GM21737 (cell line): ENCODE results near the gene CXCR4.

ENCODE experiments used
- ATAC-seq: cut with Tn5 transposase; IDR thresholded peaks from one replicate; pipeline ENCODE4 v1.9.1; 2021; ENCODE audit warnings: mild to moderate bottlenecking, moderate library complexity; ENCODE audit not compliant: unreplicated experiment

Gene CXCR4

DNA sequence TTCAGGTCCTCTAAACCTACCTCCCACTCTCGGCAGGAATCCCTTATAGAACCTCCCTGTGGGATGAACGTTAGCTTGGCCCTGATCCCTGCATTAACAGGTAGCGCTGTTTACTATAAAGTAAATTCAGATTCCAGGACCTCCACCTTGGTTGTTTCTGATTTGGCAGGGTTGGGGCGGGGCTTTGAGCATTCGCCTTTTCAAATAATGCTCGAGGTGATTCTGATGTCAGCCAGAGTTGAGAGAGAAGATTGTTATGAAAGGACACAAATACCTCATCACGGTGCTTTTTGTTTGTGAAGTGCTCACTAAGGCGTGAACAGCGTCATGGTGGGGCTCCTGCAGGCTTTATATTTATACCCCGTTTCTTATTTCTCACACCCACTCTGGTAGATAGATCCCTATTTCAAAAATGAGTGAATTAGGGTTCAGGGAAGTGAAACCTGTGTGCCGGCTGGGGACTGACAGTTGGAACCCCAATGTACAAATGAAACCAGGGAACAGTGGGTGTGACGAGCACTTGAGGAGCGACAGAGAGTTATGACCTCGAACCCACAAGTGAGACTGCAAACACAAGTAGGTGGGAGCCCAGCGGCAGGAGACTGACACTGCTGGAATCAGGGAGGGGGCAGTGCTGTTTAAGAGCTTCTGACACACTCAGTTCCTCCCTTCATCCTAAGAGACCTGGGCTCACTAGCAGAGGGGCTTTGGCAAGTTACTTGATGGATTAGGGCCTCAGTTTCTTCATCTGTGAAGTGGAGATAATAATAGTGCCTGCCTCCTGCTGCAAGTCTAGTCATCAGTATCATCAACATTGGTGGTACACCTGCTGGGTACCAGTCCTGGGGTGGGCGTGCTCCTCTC, 14.2 kb upstream of the CXCR4 start:
- peak; percentile 71 for ATAC-seq

DNA sequence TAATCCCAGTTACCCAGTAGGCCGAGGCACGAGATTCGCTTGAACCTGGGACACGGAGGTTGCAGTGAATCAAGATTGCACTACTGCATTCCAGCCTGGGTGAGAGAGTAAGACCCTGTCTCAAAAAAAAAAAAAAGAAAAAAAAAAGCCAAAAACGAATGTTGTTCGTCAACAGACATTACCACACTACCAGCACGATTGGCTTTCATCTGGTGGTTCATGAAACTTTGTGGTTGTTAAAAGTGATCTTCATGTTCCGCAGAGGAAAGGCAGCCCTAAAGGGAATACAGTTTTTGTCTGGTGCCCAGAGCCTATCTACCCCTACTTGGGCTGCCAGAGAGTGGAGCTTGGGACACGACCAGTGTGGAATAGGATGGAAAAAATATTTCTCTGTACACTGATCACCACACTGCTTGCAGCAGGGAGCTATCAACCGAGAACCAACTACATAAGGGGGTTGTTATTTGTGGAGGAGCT, 13.6 kb upstream of the CXCR4 start:
- ATAC-seq = peak; percentile 2

DNA sequence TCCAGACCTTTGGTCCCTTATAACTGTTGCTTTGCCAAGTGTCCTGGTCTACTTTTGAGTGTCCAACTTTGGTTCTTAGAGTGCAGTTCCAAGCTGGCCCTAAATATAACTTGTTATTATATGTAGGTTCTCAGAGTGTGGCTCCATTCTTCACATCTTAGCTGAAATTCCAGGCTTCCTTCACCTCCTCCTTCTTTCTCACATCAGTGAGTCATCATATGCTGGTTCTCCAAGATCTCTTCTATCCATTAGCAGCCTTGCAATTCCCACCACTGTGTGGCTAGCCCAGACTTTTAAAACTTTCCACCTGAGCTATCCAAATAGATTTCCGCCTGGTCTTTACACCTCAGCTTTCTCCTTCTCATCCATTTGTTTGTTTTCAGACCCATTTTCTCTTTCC, 12.6 kb upstream of the CXCR4 start:
- no peak for ATAC-seq

DNA sequence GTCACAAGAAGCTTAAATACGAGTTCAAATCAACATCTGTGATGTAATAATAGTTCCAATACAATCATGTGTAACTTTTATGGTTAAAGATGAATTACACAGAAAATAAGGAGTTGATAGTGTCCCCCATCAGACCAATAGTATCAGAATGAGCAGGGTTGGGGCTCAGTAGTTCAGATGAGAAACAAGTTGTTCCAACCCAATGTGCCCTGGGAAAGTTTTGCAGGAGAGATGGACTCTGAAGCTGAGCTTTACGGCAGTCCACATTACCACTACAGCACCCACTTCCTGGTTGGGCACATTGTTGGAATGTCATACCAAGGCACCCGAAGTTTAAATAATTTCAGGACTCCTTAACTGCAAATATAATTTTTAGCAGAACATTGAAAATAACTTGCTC, 12.1 kb upstream of the CXCR4 start:
- no peak for ATAC-seq

DNA sequence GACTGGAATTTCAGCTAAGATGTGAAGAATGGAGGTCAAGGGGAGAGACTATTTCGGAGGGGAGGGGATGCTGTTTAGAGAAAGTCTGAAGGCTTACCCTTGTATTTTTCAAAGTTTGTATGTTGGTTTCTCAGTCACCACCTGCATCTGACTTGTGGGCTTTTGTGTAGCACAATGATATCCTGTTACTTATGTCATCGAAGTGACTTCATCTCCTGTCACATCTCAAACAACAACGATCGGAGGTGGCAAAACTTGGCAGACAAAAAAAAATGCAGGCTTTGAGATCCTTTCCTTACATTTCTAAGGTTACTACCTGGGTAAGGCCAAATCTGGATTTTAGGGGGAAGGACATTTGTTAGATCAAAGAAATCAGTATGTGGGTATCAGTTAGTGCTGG, 11.7 kb upstream of the CXCR4 start:
- no peak for ATAC-seq

DNA sequence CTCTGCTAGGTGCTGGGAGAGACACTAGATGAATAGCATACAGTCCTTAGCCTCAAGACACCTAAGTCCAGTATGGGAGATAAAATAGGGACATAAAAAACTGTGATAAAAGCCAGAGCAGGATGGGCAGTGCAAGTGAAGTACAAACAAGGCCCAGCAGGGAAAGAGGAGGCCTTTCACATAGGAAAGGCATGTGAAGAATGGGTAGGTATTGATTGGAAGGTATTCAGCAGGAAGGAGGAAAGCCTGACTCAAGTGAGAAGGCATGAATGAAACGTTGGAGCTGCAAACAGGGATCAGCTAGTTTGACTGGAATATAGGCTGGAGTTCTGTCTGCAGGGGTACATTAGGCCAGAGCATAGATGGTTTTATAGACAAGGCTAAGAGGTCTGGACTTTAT, 11.0 kb upstream of the CXCR4 start:
- no peak for ATAC-seq

DNA sequence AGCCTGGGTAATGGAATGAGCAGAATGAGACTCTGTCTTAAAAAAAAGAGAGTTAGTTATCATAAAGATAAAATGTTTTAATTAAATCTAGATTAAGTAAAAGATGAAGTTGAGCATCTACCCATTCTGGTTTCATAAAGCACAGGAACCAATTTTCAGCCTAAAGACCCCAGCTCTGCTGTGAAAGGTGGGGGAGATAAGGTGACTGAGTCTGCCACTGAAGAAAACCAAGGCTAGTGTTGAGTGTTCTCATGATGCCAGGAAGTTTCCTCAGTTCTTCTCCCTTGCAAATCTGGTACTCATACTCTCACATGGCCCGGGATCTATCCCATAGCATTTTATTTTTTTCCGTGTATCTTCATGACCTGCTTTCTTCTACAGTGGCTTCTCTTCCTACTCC, 10.4 kb upstream of the CXCR4 start:
- ATAC-seq = no peak

DNA sequence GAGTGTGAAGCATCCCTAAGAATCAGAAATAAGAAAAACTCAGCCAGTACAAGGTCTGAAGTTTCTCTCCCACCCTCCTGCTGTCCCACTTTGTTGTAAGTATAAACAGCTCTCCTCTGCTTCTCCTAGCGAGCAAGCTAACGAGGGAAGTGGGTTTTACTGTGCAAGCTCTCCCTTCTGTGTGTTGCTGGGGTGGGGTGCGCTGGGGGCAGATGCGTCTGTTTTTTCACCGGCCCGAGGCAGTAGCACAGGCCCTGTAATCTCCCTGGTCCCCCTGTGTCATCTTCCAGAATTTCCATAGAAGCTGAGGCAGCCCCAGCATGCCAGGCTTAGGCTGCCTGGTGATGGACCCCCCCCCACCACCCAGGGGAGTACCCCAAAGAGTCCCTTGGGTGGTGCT, 9.4 kb upstream of the CXCR4 start:
- no peak for ATAC-seq

DNA sequence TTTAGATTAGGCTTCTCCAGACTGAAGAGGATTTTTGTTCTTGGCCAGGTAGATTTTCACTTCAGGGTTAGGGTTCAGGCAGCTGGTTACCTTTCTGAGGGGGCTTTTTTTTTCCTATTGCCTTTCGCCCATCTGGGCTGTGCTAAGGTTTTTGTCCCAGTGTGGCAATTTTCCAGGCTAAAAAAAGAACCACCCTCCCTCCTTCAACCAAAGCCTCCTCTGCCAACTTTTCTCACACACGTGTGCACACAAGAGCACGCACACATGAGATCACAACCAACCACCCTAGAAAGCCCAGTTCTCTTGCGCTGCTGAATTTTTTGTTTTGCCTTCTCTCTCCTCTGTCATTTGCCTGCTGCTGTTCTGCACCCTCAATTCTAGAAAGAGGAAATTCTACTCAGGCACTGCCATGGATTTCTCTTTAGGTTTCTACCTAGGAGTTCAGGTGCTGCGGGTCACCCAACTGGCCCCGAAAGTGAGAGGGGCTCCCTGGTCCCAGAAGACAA, 8.5 kb upstream of the CXCR4 start:
- no peak for ATAC-seq

DNA sequence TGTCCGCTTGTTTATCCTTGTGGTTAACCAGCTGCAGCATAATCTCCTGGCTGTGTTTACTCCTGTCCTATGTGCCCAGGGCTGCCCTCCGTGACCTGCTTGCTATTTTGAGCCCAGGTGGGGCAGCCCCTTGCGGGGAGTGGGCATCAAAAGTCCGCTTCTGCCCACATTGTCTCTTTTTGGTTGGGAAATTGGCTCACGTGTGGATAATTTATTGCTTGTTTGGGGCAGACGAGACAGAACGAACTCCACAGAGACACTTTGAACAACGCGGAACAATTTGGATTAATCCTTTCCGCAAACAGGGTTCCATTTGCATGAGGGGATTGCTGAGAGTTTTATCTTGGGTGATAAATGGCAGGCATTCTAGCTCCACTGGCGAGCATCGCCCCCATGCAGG, 8.1 kb upstream of the CXCR4 start:
- no peak for ATAC-seq

DNA sequence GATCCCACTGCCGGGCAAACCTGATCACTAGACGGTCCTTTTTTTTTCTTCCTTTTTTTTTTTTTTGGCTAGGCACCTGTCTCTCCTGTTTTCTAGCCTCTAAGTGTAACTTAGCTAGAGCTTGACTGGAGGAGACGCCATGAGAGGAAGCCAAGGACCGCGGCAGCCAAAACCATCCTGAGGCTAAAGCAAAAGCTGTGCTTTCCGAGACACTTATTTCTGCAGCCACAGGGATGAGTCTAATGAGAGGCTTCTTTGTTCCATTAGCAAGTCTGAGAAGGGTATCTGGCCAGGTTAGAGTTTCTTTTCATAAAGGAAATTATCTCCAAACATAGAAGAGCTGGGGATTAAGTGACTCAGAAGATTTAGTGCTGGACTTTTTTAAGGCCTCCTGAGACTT, 7.3 kb upstream of the CXCR4 start:
- no peak for ATAC-seq

DNA sequence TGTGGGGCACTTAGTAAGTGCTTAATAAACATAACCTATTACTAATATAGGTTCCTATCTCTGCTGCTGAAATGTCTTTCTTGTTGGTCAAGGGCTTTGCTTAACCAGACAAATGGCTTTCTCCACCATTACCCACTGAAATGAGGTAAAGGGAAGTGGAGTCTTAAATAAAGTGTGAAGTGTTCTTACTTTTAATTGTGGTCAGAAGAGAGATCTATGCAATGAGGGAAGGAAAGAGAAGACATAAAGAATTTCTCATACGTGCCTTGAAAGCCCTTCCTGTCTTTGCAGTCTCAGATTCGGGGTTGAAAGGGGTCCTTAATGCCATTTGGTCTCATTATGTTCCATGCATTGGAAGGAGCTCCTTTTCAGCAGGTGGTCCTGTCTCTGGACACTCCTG, 6.9 kb upstream of the CXCR4 start:
- no peak for ATAC-seq

DNA sequence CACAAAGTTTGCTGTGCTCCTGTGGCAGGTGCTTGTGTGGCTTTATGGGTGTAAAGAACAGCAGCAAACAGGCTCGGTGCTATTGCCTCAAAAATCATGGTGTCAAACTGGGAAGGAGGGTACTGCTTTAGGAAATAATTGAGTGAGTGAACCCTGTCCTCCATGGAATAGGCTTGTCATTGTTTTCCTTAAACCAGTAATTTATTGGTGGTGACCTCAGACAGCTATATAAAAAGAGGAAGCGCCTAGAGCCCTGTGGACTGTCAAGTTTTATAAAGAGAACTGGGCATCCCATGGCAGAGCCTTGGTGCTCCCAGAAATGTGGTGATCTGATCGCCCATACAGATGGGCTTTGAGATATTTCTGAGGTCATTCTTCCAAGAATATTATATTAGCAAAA, 4.7 kb upstream of the CXCR4 start:
- ATAC-seq = no peak

DNA sequence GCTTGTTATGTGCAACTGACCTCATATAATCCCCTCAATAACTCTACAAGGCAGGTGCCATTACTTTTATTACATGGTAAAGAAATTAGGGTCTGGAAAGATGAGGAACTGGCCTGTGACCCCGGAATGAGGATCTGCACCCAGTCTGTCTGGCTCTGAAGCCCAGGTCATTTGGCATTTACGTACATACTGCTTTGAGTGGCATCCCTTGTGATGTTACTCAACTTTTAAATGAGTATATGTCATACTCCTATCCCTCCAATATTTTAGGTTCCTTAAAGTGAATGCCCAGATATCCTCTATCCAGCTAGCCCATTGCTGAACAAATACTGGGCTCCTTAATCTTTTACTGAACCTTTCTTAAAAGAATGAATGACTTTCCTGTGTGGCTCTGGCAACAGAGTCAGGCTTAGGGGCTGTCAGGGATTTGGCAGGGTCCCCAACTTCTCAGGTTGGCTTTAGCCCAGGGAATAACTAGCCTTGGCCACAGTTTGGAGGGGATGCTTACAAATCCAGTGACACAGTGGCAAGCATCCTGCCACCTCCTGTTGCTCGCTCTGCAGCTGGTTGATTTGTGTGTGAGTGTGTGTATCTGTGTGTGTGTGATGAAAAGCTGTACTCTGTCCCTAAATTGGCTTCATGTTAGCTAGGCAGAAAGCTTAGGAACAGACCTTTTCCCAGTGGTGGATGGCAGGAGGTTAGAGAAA, 3.4 kb upstream of the CXCR4 start:
- ATAC-seq = no peak

DNA sequence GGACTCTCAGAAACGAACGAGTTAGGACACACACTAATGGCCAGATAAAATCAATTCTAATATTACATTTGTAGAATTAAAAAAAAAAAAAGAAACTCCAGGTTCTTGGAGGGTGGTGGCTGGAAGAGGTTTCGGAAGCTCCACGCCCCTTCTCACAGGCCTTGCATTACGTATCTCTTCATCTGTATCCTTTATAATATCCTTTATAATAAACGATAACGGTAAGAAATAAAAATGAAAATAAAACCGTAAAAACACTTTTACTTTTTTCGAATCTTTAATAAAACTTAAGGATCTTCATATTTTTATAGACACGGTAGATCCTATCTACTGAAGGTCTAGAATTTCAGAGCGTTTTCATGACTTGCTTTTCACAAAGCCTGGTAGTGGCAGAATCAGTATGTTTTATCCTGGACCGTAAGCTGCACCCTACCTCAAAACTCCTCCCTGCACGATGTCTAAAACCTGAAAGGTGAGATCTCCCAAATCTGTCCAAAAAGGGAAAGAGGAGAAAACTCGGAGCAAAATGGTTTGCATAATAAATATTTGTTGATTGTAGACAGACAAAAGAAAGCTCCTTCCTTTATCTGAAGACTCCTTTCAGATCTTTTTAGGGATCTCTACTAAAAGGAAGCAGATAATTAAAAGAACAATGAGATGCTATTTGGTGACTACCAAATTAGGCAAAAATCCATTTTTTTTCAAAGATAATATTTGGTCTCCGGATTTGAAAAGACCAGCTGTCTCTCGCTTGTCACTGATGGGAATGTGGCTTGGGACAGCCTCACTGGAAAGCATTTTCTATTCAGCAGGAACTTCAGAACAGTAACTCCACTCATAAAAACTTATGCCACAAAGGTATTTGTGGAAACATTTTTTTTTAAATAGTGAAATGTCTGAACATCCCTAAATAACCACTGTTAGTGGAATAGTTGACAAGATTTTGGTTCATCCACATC, 2.0 kb upstream of the CXCR4 start:
- no peak for ATAC-seq

DNA sequence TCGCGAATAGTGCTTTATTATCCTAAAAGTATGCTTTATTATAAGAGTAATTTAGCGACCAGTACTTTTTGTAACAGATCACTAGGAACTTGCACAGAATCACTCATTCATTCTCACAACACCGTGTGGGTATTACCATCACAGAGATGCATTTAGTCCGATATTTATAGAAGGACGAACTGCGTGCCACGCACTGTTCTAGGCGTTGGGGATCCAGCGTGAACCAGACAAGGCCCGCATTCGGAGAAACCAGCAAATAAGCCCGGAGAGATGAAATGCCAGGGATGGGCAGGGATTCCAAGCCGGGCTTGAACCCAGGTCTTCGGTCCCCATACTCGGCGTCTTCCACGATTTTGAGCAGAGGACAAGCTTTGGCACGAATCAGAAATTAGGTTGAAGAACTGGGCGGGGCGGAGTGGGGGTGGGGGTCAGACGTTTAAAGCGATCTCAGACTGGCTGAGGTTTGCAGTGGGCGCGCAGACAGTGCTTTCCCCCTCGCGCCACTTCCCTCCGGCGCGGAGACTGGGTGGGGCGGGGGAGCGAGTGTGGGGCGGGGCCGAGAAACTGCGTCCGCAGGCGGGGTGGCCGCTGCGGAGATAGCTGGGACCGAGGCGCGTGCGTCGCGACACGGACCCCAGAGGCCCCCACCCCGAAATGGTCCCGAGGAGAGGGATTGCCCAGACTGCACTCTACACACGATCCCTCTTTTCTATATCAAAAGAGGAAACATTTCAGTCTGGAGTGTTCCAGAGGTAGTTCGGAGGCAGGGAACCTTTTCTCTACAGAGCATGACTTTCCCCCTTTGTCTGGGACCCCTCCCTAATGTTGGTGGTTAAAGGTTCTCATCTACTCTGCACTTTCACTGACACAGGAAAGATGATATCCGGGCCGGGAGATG, 1.1 kb upstream of the CXCR4 start:
- ATAC-seq = no peak

DNA sequence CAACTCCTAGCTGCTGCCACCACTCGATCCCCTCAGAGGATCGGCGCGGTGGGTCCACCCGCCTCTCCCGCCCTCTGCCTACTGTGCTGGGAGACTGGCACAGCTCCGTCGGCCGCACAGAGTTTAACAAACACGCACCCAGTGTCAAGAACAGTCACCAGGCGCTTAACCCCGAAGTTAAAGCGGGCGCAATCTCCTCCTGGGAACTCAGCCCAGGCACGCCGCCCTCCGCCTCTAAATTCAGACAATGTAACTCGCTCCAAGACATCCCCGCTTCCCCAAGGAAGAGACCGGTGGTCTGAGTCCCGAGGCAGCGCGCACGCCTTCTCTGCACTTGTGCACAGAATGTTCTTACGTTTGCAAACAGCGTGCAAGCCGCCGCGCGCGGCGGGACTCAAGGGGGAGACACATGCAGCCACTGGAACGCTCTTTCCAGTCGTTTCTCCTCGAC, 533 bp downstream of the CXCR4 start:
- ATAC-seq = peak; percentile 9

DNA sequence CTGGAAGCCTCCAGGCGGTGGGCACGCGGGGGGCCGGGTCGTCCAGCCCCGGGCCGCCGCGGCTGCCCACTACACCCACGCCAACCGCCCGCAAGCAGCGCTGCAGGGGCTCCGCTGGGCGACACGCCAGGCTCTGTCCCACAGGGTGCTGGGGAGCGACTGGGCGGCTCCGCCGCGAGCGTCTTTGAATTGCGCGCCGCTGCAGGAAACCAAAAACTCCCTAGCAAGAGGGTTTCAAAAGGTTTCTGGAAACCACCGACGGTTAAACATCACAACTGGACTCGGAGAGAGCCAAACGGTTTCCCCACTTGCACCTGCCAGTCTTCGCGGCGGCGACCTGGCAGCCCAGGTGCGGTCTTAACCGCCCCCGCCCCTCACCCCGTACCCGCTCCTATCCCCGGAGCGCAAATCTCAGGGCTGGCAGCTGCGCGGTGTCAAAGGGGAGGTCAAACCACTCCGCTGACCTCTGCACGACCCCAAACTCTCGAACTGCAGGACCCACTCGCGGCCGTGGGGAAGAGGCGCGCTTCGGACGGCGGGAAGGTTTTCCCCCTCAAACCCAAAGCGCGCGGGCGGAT, 1.0 kb downstream of the CXCR4 start:
- ATAC-seq = peak; percentile 45

DNA sequence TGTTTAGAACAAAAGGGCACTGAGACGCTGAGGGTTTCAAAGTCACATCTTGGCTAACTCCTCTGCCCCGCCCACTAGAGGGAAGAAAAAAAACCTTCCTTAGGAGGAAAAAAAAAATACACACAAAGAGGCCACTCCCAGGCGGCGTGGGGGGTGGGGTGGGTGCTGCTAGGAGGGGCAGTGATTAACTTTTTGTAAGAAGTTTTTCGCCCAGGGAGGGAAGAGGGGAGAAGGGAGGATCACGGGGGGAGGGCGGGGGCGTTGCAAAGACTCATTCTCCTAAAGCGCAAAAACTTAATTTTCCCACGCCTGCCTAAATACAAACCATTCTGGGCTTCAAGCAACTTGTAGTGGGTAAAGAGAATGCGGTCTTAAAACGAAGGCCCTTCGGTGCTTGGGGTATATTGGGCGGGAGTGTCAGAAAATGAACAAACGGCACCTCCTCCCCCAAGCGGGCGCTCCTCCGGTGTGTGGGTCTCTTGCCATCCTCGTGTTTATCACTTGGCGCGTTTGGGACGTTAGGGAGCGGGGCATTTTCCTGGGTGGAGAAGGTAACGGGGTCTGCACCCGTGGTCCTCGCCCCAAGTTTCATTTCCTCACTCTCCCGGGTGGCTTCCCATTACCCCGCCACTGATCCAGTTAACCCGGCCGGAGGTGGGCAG, 1.7 kb downstream of the CXCR4 start:
- no peak for ATAC-seq
